ENCODE results near the gene HMOX2.

DNA sequence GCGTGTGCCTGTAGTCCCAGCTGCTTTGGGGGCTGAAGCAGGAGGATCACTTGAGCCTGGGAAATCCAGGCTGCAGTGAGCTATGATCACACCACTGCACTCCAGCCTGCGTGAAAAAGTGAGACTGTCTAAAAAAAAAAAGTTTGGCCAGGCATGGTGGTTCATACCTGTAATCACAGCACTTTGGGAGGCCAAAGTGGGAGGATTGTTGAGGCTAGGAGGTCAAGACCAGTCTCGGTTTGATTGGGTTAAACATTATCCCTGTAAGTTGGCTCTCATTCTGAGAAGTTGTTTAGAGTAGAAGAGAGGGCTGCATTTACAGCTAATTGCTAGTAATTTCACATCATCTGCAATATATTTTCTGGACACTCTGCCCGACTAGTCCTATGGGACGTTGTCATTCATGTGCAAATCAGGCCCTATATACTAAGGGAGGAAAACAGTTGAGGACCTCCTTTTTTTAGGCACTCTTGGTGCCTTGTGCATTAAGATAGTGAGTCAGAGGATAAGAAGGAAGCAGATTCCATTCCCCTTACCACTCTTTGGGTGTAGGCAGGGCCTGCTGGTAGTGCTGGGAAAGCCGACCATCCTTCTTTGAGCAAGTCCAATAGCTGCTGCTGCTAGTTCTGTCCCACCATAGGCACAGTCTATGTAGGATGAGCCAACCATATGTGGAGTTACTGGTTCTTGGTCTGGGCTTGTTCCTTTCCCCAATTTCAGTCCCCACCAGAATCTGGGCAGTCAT is 18.7 kb downstream of the HMOX2 start:
- TF ChIP-seq, protein P1, sequence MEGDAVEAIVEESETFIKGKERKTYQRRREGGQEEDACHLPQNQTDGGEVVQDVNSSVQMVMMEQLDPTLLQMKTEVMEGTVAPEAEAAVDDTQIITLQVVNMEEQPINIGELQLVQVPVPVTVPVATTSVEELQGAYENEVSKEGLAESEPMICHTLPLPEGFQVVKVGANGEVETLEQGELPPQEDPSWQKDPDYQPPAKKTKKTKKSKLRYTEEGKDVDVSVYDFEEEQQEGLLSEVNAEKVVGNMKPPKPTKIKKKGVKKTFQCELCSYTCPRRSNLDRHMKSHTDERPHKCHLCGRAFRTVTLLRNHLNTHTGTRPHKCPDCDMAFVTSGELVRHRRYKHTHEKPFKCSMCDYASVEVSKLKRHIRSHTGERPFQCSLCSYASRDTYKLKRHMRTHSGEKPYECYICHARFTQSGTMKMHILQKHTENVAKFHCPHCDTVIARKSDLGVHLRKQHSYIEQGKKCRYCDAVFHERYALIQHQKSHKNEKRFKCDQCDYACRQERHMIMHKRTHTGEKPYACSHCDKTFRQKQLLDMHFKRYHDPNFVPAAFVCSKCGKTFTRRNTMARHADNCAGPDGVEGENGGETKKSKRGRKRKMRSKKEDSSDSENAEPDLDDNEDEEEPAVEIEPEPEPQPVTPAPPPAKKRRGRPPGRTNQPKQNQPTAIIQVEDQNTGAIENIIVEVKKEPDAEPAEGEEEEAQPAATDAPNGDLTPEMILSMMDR (conservative IDR thresholded peaks at IDR 0.05), result no peak
- no peak for TF ChIP-seq ZFX (IDR thresholded peaks at IDR 0.05)
